Activated CD8-positive, alpha-beta memory T cell treated with anti-CD3 and anti-CD28 coated beads for 36 hours (primary cell): ENCODE data around the gene KLK12. TPM values are rescaled to one million over a fixed set of nuclear protein-coding genes. Genes with fewer than 3 reads are reported as not detected.

Experiments used
- CTCF ChIA-PET: fragments of 350-600 bp; sonication (Branson Sonifier 250); formaldehyde crosslinking; loops from one replicate; lab custom pipeline; 2021; ENCODE audit warnings: antibody characterized with exemption; lab: Charles Lee
- POLR2A ChIA-PET: fragments of 350-600 bp; sonication (Branson Sonifier 250); formaldehyde crosslinking; loops from one replicate; lab custom pipeline; 2021; ENCODE audit warnings: antibody characterized with exemption; lab: Charles Lee
- total RNA-seq, 2 experiments: library from RNA; stranded (reverse); gene quantifications; one replicate each; pipeline ENCODE4 v1.2.3, GENCODE V29; 2021

The KLK12 gene, protein sequence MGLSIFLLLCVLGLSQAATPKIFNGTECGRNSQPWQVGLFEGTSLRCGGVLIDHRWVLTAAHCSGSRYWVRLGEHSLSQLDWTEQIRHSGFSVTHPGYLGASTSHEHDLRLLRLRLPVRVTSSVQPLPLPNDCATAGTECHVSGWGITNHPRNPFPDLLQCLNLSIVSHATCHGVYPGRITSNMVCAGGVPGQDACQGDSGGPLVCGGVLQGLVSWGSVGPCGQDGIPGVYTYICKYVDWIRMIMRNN
- not detected for total RNA-seq

DNA sequence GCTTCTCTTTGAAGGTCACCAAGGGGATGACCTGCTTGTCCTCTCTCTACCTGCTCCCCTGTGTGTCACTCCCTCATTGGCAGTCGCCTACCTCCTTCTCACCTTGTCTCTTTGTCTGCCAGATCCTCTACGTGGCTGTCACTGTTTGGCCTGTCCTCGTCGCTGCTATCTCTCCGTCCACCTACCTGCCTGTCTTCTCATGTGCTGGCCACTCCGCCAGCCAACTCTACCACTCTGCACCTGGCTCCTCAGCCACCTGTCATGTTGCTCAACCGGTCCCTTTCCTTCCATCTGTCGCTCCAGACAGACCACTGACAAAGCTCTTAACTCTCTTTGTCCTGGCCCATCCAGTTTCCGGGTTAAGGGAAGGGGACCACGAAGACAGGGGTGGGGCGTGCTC is at the start of gene KLK12:
Gene KLK12, minus strand, starts transcription at position 299 of the 400 bp plus-strand sequence. CDS start 381 bp downstream, outside the sequence.
- ChIA-PET CTCF (interaction anchor here (0.8 kb wide), 1 partner anchor 17 kb away, joined by 3 read pairs; no protein-coding TSS in a partner anchor), POLR2A (no interaction called here)

DNA sequence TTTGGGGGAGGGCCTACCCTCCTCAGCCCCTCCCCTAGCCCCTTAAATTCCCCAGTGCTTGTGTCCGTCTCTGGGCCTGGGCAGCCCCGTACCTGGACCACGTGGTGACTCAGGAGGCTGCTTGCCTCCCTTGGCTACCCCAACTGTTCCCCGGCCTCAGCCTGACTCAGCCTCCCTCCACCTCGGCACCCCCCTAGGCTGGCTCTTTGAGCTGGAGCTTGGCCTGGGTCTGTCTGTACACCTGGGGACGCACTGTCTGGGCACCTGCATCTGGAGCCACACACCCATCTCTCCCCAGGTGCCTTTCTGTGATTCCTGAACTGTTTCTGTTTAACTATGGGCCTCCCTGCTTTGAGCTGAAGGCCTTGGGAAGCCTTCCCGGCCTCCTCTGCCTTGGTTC is 49.7 kb upstream of the KLK12 start:
- POLR2A ChIA-PET: no interaction called here
- CTCF ChIA-PET: interaction anchor here (0.5 kb wide), 1 partner anchor 153 kb away, joined by 3 read pairs; no protein-coding TSS in a partner anchor

DNA sequence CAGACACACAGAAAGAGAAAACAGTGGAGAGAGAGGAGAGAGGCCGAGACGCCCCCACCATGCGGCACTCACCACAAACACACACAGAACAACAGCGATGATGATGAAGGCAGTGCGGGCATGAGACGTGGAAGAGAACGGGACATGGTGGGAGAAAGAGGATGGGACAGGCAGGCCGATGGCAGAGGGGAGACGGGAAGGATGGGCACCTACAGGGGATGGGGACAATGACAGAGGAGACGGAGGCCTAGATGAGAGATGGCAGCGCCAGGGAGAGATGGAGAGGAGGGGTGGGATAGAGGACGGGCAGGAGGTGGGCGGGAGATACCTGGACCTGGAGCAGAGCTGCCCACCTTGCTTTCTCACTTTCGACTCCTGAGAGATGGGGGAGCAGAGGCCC is 49.0 kb upstream of the KLK12 start:
- ChIA-PET POLR2A (no interaction called here), CTCF (no interaction called here)

DNA sequence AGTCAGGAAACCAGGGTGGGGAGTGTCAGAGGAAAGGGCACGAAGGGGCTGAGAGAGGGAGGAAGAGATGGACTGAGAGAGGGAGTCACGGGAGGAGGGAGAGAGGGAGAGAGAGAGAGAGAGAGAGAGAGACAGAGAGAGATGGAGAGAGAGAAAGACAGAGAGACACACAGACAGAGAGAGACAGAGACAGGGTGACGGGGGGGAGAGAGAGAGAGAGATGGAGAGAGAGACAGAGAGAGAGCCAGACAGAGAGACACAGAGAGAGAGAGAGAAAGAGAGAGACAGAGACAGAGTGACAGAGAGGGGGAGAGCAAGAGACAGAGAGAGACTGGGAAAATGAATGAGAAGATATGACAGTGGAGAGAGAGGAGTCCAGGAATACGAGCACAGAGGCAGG is 48.4 kb upstream of the KLK12 start:
- ChIA-PET POLR2A (no interaction called here), CTCF (no interaction called here)

DNA sequence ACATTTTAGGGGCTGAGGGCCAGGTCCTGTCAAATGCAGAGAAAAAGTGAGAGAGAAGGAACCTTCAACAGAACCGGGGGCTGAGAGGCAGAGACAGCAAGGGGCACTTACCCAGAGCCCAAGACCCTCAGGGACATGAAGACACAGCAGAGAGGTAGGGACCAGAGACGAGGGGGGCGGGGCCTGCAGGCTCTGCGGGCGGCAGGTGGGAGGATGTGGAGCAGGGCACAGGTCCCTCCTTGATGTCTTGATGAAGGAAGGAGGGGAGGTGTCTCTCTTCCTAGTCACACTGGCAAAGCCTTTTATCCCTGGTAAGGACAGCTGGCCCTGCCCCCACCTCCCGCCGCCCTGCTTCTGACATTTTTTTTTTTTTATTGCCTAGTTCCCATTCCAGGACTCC is 47.8 kb upstream of the KLK12 start, which contains the start of gene KLK14:
Gene KLK14, minus strand, starts transcription at position 277 of the 400 bp plus-strand sequence. Its CDS starts 273 bp downstream, at position 4.
- ChIA-PET CTCF (no interaction called here), POLR2A (no interaction called here)

DNA sequence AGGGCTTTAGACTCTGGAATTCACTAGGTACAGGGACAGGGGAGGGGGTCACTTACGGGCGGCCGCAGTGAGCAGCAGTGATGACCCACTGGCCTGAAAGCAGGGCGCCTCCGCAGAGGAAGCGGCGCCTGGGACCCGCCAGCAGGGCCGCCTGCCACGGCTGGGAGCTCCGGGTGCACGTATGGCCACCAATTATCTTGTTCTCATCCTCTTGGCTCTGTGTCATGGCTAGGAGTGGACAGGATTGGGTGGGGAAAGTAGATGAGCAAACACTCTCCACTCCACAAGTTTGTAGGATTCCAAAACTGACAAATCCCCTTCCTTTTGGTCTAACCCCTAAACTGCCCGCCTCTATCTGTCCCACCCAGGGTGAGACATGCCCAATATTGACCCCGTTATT is 46.7 kb upstream of the KLK12 start:
- CTCF ChIA-PET: no interaction called here
- POLR2A ChIA-PET: no interaction called here

DNA sequence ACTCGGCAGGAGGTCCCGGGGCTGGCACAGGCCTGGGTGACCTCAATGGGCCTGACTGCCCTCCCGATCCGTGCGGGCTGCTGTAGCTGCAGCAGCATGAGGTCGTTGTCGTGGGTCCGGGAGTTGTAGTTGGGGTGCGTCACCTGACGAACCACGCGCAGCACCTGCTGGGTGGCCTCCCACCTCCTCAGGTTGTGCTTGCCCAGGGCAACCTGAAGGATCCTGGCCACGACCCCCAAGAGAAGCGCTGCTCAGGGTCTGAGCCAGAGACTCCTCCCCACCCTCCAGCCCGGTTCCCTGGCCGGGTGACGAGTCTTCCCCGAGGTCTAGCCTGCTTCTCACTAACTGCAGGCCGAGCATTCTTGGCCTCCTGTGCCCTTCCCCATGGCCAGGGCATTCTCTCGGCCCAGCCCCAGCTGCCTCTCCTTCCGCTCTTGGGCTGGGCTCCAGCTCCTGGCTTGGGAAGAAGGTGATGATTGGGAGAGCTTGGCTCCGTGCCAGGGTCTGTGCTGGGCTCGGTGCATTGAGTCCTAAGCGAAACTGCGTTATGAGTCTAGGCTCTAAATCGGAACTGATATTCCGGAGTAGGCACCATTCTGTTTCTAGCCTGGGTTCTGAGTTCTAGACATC is 44.8 kb upstream of the KLK12 start:
- ChIA-PET POLR2A (no interaction called here), CTCF (no interaction called here)

DNA sequence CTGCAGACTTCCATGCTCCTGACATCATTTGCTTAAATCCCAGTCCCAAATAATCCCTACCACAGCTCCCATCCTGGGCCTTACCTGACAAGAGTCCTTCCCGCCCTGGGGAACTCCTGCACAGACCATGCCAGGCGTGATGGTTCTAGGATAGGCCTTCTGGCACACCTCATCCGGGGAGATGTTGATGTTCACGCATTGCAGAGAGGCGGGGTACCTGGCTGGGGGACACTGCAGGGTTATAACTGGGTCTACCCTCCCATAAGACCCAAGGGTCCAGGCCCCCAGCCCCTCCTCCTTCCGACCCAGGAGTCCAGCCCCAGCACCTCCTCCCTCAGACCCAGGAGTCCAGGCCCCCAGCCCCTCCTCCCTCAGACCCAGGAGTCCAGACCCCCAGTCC is 43.9 kb upstream of the KLK12 start:
- CTCF ChIA-PET: no interaction called here
- POLR2A ChIA-PET: no interaction called here

DNA sequence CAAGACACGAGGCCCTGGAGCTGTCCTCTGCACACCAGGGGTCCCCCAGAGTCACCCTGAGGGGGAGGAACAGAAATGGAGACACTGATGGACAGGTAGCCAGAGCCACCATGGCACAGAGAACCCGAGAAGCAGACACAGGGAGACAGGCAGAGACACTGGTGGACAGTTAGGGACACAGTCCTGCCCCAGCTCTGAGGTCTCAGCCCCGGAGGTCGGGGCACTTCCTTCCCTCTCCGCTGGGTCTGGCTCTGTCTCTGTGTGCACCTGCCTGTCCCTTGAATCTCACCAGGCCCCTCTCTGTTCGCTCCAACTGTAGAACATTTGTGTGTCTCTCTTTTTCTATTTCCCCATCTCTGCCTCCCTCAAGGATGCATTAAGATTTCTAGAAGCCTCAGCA is 43.3 kb upstream of the KLK12 start:
- ChIA-PET CTCF (interaction anchor here (0.6 kb wide), 1 partner anchor 1472 kb away, joined by 3 read pairs; no protein-coding TSS in a partner anchor), POLR2A (no interaction called here)

DNA sequence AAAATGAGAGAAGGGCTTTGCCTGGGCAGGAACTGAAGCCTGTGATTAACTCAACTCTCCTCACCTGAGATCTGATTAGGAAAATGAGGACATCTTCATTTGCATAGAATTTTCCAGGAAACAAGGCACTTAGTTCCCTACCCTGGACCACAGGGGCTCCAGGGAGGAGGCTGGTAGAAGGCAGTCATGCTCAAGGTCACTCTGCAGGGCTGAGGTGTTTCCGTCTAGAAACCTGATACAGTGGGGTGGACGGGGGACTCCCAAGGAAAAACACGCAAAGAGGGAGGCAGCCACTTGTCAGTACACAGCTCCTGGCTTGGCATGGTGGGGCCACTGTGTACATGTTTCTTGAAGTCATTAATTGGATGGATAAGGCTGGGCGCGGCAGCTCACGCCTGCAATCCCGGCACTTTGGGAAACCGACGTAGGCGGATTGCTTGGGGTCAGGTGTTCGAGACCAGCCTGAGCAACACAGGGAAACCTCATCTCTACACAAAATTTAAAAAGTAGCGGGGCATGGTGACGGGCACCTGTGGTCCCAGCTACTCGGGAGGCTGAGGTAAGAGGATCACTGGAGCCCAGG is 41.9 kb upstream of the KLK12 start:
- CTCF ChIA-PET: interaction anchor here (0.8 kb wide), 1 partner anchor 18 kb away, joined by 3 read pairs; no protein-coding TSS in a partner anchor
- POLR2A ChIA-PET: no interaction called here

DNA sequence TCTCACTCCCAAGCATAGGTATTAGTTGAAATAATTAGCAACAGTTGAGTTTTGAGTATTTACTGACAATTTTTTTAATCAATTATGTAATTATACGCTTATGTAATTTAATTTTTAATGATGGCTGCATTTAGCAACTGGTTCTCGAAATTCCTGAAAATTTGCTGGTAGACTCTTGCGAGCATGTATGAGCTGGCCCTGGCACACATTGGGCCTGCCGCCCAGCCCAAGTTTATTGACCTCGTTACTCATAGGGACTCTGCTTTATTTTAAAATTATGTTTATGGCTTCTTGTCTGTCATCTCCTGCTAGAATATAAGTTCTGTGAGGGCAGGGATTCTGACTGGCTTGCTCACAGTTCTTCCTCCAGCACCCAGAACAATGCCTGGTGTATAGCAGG is 41.2 kb upstream of the KLK12 start:
- ChIA-PET CTCF (no interaction called here), POLR2A (no interaction called here)

DNA sequence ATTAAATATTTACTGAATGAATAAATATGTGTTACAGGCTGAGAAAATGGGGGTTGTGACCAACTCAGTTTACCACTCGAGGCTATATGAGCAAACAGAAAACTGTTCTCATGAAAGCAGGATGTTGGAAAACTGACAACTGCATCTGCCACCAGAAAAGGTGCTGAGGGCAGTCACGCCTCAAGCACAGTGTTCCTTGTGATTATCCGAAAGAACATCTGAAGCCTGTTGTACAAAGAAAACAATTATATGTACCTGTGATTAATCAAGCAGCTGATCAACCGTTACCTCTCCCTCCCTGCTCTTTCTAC is 36.2 kb upstream of the KLK12 start:
- CTCF ChIA-PET: interaction anchor here (0.6 to 0.8 kb wide), 2 partner anchors 169 to 227 kb away, joined by 3 to 4 read pairs; no protein-coding TSS in a partner anchor
- POLR2A ChIA-PET: no interaction called here

DNA sequence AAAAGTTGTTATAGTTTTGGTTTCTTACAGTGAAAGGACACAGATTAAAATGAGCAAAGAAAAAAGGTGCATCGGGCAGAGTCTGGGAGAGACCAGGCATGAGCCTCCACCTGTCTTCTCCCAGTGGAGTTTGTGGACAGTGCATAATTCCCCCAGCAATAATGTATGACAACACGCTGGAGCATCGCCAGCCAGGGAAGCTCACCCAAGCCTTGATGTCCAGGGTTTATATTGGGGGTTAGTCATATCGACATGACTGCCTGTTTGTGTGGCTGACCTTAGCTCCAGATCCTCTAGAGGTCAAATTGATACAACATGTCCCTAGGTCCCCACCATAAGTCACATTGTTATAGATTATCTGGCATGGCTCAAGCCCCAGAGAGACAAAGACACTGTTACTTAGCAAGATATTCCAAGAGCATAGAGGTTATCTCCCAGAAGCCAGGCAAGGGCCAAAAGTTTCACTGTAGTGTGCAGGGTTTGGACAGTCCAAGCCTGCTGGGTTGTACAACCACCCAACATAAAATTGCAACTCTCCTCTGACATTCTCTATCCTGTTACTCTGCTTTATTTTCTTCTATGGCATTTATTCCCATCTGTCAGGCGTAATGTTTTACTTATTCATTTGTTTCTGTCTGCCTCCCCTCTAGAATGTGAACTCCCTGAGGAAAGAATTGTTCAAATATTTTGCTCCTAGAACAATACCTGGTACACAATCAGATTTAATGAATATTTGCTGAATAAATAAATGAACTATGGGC is 35.7 kb upstream of the KLK12 start:
- ChIA-PET POLR2A (no interaction called here), CTCF (interaction anchor here (0.6 to 0.8 kb wide), 2 partner anchors 169 to 226 kb away, joined by 3 to 4 read pairs; no protein-coding TSS in a partner anchor)

DNA sequence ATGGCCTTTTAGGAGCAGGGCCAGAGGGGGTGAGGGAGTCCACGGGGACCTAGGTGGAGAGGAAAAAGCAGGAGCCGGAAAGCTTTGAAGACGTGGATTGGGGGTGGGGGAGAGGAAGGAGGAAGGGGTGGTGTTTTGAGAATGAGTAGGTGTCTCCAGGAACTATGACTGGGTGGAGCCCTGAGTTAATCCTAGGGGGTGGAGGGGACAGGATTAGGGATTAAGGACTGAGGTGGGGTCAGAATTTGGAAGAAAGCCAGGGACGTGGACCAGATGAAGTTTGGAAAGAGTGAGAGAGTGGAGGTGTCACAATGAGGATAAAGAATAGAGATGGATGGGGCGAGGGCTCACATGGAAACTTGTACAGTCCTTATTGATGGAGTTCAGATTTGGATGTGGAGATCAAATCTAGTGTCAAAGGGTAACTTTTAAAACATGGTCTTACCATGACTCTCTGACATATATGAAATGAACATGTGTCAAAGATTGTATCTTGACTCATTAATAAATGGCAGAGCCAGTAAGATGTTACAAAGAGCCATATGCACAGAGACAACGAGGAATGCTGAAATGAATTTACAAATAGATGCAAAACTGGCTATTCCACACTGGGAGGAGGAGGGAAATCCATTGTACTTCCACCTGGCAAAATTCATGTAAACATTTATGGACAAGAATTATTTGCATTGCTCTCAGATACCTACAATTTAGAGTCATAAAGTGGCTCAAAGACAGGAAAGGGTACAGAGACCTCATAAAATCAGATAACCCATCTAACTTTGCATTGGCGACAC is 31.8 kb upstream of the KLK12 start:
- ChIA-PET POLR2A (no interaction called here), CTCF (no interaction called here)

DNA sequence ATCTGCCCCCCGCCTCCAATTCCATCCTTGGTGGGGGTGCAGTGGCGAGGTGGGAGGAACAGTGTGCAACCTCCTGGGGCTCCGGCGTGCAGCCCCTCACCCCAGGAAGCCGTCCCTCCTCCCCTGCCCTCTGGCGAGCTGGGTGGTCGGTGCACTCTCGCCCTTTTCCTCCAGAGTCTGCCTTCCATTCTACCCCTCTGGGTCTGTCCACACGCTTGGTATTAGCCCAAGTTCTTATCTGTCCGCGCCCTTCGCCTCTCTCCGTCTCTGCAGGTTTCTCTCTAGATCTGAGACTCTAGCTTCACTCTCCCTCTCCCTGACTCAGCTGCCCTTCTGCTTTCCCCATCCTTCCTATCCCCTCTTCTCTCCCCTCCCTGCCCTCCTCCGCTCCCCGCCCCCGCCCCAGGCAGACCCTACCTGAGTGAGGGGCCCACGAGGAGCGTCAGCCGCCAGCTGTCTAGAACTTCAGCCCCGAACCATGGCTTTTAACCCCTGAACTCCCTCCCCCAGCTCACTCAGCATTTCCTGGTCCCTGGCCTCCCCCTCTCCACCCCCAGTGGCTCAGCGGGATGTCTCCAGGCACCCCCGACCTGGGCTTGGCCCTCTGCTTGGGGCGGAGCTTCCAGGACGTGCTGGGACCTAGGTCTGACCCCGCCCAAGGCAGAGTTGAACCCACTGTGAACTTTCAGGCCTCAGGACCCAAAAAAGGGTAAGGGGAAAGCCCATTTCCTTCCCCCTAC is 30.6 kb upstream of the KLK12 start:
- ChIA-PET POLR2A (interaction anchor here (0.6 kb wide), 1 partner anchor 88 kb away, joined by 3 read pairs; no protein-coding TSS in a partner anchor), CTCF (no interaction called here)

DNA sequence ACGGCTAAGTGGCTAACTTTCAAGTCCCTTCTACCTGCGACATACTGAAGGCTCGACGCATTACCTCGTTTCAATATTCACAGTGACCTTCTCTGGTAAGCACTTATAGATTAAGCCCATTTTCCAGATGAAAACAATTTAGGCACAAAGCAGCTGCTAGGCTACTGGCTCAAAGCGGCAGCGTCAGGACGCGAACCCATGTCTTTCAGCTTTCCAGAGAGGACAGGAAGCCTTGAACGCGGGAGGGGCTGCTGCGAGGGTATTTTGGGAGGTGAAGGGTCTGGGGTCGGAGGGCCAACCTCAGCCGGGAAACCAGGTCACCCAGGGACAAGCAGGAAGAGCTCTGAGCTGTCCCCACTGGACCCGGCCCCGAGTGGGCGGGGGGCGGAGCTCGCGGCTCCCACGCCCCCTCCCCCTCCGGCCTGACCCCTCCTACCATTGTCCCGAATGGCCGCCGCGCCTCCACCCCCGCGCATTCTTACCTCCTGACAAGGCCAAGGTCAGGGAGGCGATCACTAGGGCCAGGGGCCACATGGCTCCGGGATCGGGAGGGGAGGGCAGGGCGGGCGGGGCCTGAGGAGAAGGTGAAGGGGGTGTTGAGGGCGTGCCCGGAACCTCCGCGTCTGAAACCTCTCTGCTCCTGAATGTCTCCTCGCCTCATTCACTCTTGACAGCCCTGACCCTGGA is 29.9 kb upstream of the KLK12 start, which contains the start of gene KLK13:
Gene KLK13, minus strand, starts transcription at position 559 of the 687 bp plus-strand sequence. Its CDS starts 25 bp downstream, at position 534.
- POLR2A ChIA-PET: interaction anchor here (0.6 kb wide), 1 partner anchor 89 kb away, joined by 3 read pairs; no protein-coding TSS in a partner anchor
- CTCF ChIA-PET: no interaction called here

DNA sequence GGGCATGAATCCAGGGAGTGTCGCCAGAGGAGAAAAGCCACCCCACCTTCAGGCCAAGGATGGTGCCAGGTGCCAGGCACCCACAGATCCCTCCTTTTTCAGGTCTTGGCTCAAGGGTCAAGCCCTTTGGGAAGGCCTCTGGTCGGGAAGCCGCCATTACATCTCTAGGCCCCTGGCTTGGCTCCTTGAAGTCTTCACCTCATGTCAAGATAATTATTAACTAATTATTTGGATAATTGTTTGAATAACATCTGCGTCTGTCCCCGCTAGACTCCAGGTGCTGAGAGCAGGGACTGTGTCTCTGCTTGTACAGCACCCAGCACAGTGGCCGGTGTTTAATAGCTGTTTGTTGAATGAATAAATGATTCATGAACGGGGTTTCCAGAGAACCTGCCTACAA is 28.9 kb upstream of the KLK12 start:
- POLR2A ChIA-PET: interaction anchor here (0.6 kb wide), 1 partner anchor 50 kb away, joined by 3 read pairs; no protein-coding TSS in a partner anchor

More for the DNA sequence above, 28.9 kb upstream of the KLK12 start:
- CTCF ChIA-PET: no interaction called here
